Keratinocyte (primary cell): Measurements from ENCODE around the gene POTEM. TPM values are rescaled to one million over a fixed set of nuclear protein-coding genes. Genes with fewer than 3 reads are reported as not detected.
"Not testable (repeated sequence)": the region's sequence is repeated elsewhere in the genome, so short reads cannot be mapped to it uniquely, and the experiment has no call there.

Source experiments
- DNase-seq: peaks from one replicate; pipeline ENCODE4 v3.0.0-alpha.2; 2011; ENCODE audit warnings: low read depth, missing footprints, low spot score
- FAIRE-seq: peaks from 2 replicates; lab custom pipeline; 2011; peaks lifted over from hg19 to GRCh38; lab: Jason Lieb, UNC
- H2AFZ ChIP-seq: 2 replicates; pipeline ENCODE4 v1.6.0; 2012; ENCODE audit warnings: low read length, control low read depth, inconsistent platforms; ENCODE audit not compliant: control insufficient read depth
- H3K27ac ChIP-seq: 2 replicates; pipeline ENCODE4 v1.5.1; 2011; ENCODE audit warnings: low read length; ENCODE audit not compliant: control insufficient read depth, insufficient read depth
- H3K27me3 ChIP-seq: 3 replicates; pipeline ENCODE4 v1.6.0; 2011; ENCODE audit warnings: low read length; ENCODE audit not compliant: control insufficient read depth, insufficient read depth; ENCODE audit errors: extremely low read depth
- H3K36me3 ChIP-seq, 2 experiments: 2 replicates in 1 of 2; 3 replicates in 1 of 2; pipeline ENCODE4 v1.5.1; 2011; ENCODE audit warnings: low read length in 2 of 2, mild to moderate bottlenecking in 1 of 2; ENCODE audit not compliant: control insufficient read depth in 2 of 2, insufficient read depth in 2 of 2; ENCODE audit errors: extremely low read depth in 1 of 2
- H3K4me1 ChIP-seq: 3 replicates; pipeline ENCODE4 v1.5.1; 2011; ENCODE audit warnings: low read length; ENCODE audit not compliant: control insufficient read depth, insufficient read depth; ENCODE audit errors: extremely low read depth
- H3K4me2 ChIP-seq: 3 replicates; pipeline ENCODE4 v1.6.0; 2011; ENCODE audit warnings: low read depth, low read length; ENCODE audit not compliant: control insufficient read depth, insufficient read depth; ENCODE audit errors: extremely low read depth
- H3K4me3 ChIP-seq, 3 experiments: fragments of 200-600 bp in 1 of 3; sonication (generic) in 1 of 3; 2 replicates in 2 of 3; 3 replicates in 1 of 3; pipeline ENCODE4 v1.5.1; 2011 to 2016; ENCODE audit warnings: low read length in 3 of 3, mild to moderate bottlenecking in 3 of 3, control low read depth in 2 of 3, inconsistent platforms in 1 of 3, low read depth in 1 of 3, mixed read lengths in 1 of 3, mixed run types in 1 of 3, moderate library complexity in 1 of 3; ENCODE audit not compliant: control insufficient read depth in 2 of 3, insufficient read depth in 2 of 3; ENCODE audit errors: extremely low read depth in 1 of 3
- H3K79me2 ChIP-seq: 2 replicates; pipeline ENCODE4 v1.6.0; 2012; ENCODE audit warnings: low read length; ENCODE audit not compliant: control insufficient read depth, insufficient read depth
- H3K9ac ChIP-seq: 3 replicates; pipeline ENCODE4 v1.6.0; 2011; ENCODE audit warnings: low read length; ENCODE audit not compliant: control insufficient read depth, insufficient read depth; ENCODE audit errors: extremely low read depth
- H3K9me1 ChIP-seq: 3 replicates; pipeline ENCODE4 v1.6.0; 2011; ENCODE audit warnings: low read length; ENCODE audit not compliant: control insufficient read depth, insufficient read depth; ENCODE audit errors: extremely low read depth
- H3K9me3 ChIP-seq: 2 replicates; pipeline ENCODE4 v1.5.1; 2012; ENCODE audit warnings: low read depth, low read length; ENCODE audit not compliant: control insufficient read depth
- H4K20me1 ChIP-seq: 3 replicates; pipeline ENCODE4 v1.6.0; 2011; ENCODE audit warnings: low read length; ENCODE audit not compliant: control insufficient read depth, insufficient read depth; ENCODE audit errors: extremely low read depth
- dilution Hi-C: fragments of 300-500 bp; cut with MboI; formaldehyde crosslinking; loops from one replicate; pipeline ENCODE4 v1.7.0; 2020; ENCODE audit warnings: low sequenced_read_pairs; ENCODE audit not compliant: extremely low pct_ligation_motif_present
- polyA plus RNA-seq, 5 experiments: library from polyadenylated mRNA; depleted of rRNA in 3 of 5; stranded (reverse) in 3 of 5; stranded (forward) in 1 of 5; unstranded in 1 of 5; fragments of >200 nt; gene quantifications; 1 replicate in 1 of 5; 2 replicates in 3 of 5; 3 replicates in 1 of 5; pipeline versions ENCODE4 v1.2.1 to v1.2.3, GENCODE V29; 2011 to 2012; ENCODE audit warnings: missing spikeins in 2 of 5, low read depth in 1 of 5, low replicate concordance in 1 of 5

POTEM gene
- polyA plus RNA-seq, 1 donor (not counting 4 experiments of a cell fraction or from before 2014, with no cell fraction given): not detected

DNA sequence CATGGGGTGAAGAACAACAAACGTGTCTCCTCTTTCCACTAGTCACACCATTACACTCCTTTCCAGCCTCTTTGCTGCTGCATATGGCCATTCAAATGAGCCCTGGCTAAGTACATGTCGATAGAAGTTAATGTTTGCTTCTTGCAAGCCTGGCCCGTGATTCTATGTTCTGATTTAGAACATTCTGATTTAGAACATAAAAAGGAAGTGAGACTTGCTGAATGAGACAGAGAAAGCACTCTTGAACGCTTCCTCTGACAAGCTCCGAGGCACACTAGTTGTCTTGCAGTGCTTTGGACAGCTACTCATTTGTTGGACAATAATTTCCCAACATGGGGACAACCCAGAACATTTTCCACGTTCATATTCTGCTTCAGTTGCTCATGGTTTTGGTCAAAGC, 5.1 kb upstream of the POTEM start:
- H3K27ac ChIP-seq, DNase-seq, H3K4me3 ChIP-seq, H3K4me2 ChIP-seq, H3K9me1 ChIP-seq, H3K27me3 ChIP-seq, H3K9ac ChIP-seq, H3K9me3 ChIP-seq, dilution Hi-C loops, H3K36me3 ChIP-seq, FAIRE-seq, H3K79me2 ChIP-seq, H3K4me1 ChIP-seq, H4K20me1 ChIP-seq, H2AFZ ChIP-seq: not testable (repeated sequence)

DNA sequence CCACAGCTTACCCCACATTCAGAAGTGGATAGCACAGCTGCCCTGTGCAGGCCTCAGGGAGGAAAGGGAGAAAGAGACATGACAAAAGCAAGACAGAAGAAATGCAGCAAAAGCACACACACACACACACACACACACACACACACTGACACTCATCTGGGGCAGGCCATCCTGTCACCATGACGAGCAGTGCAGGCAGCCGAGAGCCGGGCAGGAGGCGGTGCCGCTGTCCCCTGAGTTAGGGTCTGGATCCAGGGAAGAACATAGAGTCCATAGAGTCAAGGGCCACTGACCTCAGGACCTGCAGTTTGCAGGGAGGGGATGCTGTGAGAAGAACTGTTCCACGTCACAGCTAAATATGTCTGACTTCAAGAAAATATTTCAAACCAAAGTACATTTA, 4.0 kb upstream of the POTEM start:
- H3K36me3 ChIP-seq, H3K4me3 ChIP-seq, H4K20me1 ChIP-seq, FAIRE-seq, dilution Hi-C loops, H3K9me1 ChIP-seq, H2AFZ ChIP-seq, H3K27me3 ChIP-seq, H3K9me3 ChIP-seq, H3K4me1 ChIP-seq, H3K4me2 ChIP-seq, H3K79me2 ChIP-seq, H3K27ac ChIP-seq, DNase-seq, H3K9ac ChIP-seq: not testable (repeated sequence)

DNA sequence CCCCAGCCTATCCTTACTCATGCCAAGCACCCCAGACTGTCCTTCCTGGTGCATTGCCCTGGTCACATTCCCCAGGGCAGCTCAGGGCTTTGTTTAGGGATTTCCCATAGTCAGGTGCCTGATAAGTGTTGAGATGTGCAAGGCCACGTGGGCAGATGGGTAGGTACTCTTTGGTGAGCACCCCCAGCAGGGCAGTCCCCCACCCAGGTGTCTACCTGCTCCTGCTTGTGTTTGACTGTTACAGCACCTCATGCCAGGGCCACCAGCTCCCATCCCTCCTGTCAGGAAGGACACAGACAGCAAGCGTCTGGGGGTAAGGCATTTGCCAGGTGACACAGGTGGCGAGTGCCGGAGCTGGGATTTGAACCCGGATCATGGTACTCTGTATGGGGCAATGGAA, 2.4 kb upstream of the POTEM start:
- H3K36me3 ChIP-seq, H3K4me3 ChIP-seq, H3K79me2 ChIP-seq, H4K20me1 ChIP-seq, H3K4me2 ChIP-seq, H3K9ac ChIP-seq, H3K27me3 ChIP-seq, FAIRE-seq, H3K9me1 ChIP-seq, dilution Hi-C loops, H3K27ac ChIP-seq, H3K9me3 ChIP-seq, H2AFZ ChIP-seq, H3K4me1 ChIP-seq, DNase-seq: not testable (repeated sequence)

DNA sequence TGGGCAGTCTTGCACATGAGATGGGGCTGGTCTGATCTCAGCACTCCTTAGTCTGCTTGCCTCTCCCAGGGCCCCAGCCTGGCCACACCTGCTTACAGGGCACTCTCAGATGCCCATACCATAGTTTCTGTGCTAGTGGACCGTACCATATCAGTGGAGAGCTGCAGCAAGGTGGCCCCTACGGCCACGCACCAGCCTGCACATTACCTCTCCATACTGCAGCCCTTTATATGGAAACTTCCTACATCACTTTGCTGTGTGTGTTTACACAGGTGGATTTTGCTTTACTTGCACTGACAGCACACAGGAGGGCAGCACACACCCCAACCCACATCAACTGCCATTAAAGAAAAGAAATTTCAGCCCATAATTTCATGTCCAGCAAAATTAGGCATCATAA, 35.3 kb downstream of the POTEM start:
- H3K4me2 ChIP-seq, H3K4me1 ChIP-seq, DNase-seq, H3K9ac ChIP-seq, H2AFZ ChIP-seq, H3K9me3 ChIP-seq, H3K9me1 ChIP-seq, dilution Hi-C loops, FAIRE-seq, H3K4me3 ChIP-seq, H4K20me1 ChIP-seq, H3K27me3 ChIP-seq, H3K27ac ChIP-seq, H3K79me2 ChIP-seq, H3K36me3 ChIP-seq: not testable (repeated sequence)

DNA sequence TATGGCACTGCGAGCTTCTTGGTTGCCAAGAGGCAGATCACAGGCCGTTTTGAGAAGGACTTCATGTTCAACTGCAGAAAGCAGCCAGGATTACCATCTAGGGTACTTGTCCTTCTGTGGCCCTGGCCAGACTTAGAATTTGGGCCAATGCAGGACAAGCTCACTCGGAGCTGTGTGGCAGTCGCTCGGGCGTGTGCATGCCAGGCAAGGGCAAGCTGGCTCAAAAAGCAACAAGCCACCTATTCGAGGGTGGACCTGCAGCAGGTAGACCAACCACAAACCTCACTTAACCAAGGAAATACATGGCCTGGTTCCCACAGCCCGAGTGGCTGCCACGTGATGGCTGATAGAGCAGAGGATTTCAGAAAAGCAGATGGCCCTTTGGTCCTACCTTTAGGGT, 39.3 kb downstream of the POTEM start:
- FAIRE-seq, H4K20me1 ChIP-seq, H3K4me2 ChIP-seq, H3K9ac ChIP-seq, H3K9me3 ChIP-seq, H3K27ac ChIP-seq, H2AFZ ChIP-seq, dilution Hi-C loops, H3K4me3 ChIP-seq, H3K4me1 ChIP-seq, H3K79me2 ChIP-seq, DNase-seq, H3K36me3 ChIP-seq, H3K27me3 ChIP-seq, H3K9me1 ChIP-seq: not testable (repeated sequence)
